ENCODE results near the gene PCCA.

DNA sequence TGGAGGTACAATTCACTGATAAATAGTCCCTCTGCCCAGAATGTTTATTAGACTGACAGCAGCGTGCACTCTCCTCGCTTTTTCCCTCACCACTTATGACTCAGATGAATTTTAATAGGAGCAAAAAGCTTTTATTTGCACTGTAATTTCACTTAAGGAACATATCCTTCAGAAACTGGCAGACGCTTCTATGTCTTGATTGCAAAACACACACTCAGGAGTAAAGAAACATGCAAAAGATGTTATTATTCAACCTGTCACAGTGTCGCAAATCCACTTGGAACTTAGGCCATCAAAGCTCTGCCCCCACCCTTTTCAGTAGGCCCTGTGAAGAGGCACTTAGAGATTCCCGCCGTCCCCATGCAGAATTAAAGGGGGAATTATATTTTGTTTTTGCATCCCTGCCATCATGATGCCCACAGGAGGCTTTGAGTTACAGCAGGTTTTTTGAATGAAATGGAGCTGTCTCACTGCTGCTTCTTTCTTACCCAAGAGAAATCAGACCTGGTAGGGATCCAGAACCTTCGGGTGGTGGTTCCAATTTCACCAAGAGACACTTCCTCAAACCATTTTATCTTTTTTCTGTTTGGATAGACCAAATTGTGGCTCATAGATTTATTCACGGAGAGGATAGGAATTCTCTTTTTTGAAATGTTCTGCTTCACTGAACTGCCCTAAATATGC lies 425.2 kb downstream of the PCCA start:
- TF ChIP-seq POLR2AphosphoS5 (IDR thresholded peaks at IDR 0.05) (no peak), POLR2A (IDR thresholded peaks at IDR 0.05) (no peak)
- TF ChIP-seq, protein P1, sequence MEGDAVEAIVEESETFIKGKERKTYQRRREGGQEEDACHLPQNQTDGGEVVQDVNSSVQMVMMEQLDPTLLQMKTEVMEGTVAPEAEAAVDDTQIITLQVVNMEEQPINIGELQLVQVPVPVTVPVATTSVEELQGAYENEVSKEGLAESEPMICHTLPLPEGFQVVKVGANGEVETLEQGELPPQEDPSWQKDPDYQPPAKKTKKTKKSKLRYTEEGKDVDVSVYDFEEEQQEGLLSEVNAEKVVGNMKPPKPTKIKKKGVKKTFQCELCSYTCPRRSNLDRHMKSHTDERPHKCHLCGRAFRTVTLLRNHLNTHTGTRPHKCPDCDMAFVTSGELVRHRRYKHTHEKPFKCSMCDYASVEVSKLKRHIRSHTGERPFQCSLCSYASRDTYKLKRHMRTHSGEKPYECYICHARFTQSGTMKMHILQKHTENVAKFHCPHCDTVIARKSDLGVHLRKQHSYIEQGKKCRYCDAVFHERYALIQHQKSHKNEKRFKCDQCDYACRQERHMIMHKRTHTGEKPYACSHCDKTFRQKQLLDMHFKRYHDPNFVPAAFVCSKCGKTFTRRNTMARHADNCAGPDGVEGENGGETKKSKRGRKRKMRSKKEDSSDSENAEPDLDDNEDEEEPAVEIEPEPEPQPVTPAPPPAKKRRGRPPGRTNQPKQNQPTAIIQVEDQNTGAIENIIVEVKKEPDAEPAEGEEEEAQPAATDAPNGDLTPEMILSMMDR (IDR thresholded peaks at IDR 0.05) = no peak

Data from breast epithelium (tissue), 3 donors.